ENCODE measurements around the gene SPATA7. TPM values are rescaled to one million over a fixed set of nuclear protein-coding genes. Genes with fewer than 3 reads are reported as not detected.

SPATA7 gene
- total and polyA plus RNA-seq, 4 donors = 23.5 to 44.3 (median 24.3) TPM

DNA sequence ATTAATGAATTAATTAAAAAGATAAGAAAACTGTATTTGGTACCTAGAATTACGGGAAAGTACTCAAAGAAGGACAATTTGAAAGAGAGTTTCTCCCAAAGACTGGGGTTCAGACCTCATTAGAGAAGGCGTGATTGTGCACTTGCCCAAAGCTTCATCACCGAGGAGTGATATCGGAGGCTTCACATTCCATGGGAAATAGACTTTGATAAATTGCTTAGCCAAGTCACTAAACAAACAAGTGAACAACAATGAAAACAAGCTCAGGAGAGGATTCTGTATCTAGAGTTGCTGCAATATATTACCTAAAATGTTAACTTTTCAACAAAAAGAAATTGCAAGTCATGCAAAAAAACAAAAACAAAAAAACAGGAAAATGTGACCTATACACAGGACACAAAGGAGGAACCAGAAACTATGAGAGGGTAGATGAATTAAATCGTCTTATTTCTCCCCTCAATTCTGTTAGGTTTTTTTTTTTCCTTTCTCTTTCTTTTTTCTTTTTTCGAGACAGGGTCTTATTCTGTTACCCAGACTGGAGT is 3.4 kb downstream of the SPATA7 start:
- 100% methylated on average over 1 of the region's 6 CpGs for WGBS (ENCODE audit: insufficient coverage)

DNA sequence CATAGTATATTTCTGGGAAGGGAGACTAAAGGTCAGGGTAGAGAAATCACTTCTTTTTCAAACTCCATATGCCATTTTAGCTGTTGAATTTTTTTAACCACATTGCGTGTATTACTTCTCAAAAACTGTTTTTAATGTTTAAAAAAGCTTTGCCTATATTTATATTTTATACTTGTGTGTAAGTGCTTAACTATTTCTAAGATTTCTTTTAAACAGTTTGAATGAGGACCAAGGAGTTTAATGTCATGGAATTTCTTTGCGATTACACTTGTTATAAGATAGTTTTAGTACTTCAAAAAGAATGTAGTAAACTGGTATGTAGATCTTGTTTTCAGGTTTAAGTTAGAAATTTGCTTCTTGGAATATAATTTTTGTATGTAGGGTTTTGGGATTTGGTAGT is 7.2 kb downstream of the SPATA7 start:
- H3K27ac ChIP-seq (ENCODE audit: low read depth, low read length) = no peak overlapping the region
- H3K27me3 ChIP-seq (ENCODE audit: control insufficient read depth, insufficient read depth, low read length) = no peaks in the 10 kb centered on the region
- H3K4me3 ChIP-seq (ENCODE audit: low read depth, low read length) = no peak overlapping the region
- no CpG with 5 or more reads among the region's 2 CpGs for WGBS (ENCODE audit: insufficient coverage)
- no peaks in the 10 kb centered on the region for H3K9me3 ChIP-seq (ENCODE audit: control insufficient read depth, insufficient read depth, low read length)
- H3K36me3 ChIP-seq (ENCODE audit: control insufficient read depth, insufficient read depth, low read length) = peaks cover 13% of the 10 kb centered on the region
- no peak for DNase-seq (ENCODE audit: low read depth in 4 of 6, low spot score in 6 of 6)
- H3K4me1 ChIP-seq (ENCODE audit: control insufficient read depth, insufficient read depth, low read length) = no peaks in the 10 kb centered on the region

More for the DNA sequence above, 3.4 kb downstream of the SPATA7 start:
- no peak overlapping the region for H3K27ac ChIP-seq (ENCODE audit: low read depth, low read length)
- H3K4me3 ChIP-seq (ENCODE audit: low read depth, low read length) = no peak overlapping the region
- no peaks in the 10 kb centered on the region for H3K9me3 ChIP-seq (ENCODE audit: control insufficient read depth, insufficient read depth, low read length)
- no peaks in the 10 kb centered on the region for H3K27me3 ChIP-seq (ENCODE audit: control insufficient read depth, insufficient read depth, low read length)
- no peaks in the 10 kb centered on the region for H3K36me3 ChIP-seq (ENCODE audit: control insufficient read depth, insufficient read depth, low read length)
- DNase-seq (ENCODE audit: low read depth in 4 of 6, low spot score in 6 of 6) = no peak
- no peaks in the 10 kb centered on the region for H3K4me1 ChIP-seq (ENCODE audit: control insufficient read depth, insufficient read depth, low read length)

DNA sequence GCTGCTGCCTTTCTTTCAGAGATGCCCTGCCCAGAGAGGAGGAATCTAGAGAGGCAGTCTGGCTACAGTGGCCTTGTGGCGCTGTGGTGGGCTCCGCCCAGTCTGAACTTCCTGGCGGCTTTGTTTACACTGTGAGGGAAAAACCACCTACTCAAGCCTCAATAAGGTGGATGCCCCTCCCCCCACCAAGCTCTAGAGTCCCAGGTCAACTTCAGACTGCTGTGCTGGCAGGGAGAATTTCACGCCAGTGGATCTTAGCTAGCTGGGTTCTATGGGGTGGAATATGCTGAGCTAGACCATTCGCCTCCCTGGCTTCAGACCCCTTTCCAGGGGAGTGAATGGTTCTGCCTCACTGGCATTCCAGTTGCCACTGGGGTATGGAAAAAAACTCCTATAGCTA is 25.6 kb downstream of the SPATA7 start:
- Histone ChIP-seq H3K4me3 (ENCODE audit: low read depth, low read length) (no peak overlapping the region), H3K9me3 (ENCODE audit: control insufficient read depth, insufficient read depth, low read length) (peaks cover 9% of the 10 kb centered on the region), H3K36me3 (ENCODE audit: control insufficient read depth, insufficient read depth, low read length) (peaks cover 13% of the 10 kb centered on the region), H3K27me3 (ENCODE audit: control insufficient read depth, insufficient read depth, low read length) (no peaks in the 10 kb centered on the region), H3K4me1 (ENCODE audit: control insufficient read depth, insufficient read depth, low read length) (no peaks in the 10 kb centered on the region), H3K27ac (ENCODE audit: low read depth, low read length) (no peak overlapping the region)
- WGBS (ENCODE audit: insufficient coverage) = 96% methylated on average over 4 of the region's 5 CpGs
- DNase-seq (ENCODE audit: low read depth in 4 of 6, low spot score in 6 of 6) = no peak

DNA sequence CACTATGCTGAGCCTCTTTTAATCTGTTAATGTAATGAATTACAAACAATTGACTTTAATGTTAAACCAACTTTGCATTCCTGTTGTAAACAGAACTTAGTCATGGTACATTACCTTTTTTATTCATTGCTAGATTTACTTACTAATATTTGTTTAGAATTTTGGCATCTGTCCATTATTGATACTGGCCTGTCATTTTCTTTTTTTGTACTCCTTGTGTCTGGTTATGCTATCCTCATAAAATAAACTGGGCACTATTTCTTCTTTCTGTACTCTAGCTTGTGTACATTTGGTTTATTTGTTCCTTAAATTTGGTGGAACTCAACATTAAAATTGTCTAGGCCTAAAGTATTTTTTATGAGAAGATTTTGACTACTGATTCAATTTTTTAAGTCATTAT is 32.1 kb downstream of the SPATA7 start:
- no peak overlapping the region for H3K4me3 ChIP-seq (ENCODE audit: low read depth, low read length)
- DNase-seq (ENCODE audit: low read depth in 4 of 6, low spot score in 6 of 6) = no peak
- no peaks in the 10 kb centered on the region for H3K27me3 ChIP-seq (ENCODE audit: control insufficient read depth, insufficient read depth, low read length)
- H3K4me1 ChIP-seq (ENCODE audit: control insufficient read depth, insufficient read depth, low read length) = no peaks in the 10 kb centered on the region
- peaks cover 16% of the 10 kb centered on the region for H3K9me3 ChIP-seq (ENCODE audit: control insufficient read depth, insufficient read depth, low read length)
- H3K36me3 ChIP-seq (ENCODE audit: control insufficient read depth, insufficient read depth, low read length) = peaks cover 10% of the 10 kb centered on the region
- no peak overlapping the region for H3K27ac ChIP-seq (ENCODE audit: low read depth, low read length)

DNA sequence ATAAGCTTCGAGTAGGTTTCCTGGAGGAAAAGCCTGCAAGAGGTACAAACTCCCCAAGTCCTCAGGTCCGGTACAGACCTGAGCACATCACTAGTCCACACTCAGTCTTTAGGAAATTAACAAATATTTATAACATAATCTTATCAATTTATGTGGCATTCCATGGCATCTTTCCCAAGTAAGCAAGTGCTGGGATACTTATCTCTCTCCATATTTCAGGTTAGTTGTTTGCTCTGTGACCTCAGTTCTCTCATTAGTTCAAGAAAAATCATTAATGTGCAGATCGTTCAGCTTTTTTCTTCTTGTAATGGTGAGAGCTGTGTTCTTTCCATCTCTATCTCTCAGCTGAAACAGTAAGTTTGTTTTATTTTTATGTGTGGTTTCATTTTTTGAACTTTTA is 34.7 kb downstream of the SPATA7 start:
- no CpG with 5 or more reads among the region's 3 CpGs for WGBS (ENCODE audit: insufficient coverage)

DNA sequence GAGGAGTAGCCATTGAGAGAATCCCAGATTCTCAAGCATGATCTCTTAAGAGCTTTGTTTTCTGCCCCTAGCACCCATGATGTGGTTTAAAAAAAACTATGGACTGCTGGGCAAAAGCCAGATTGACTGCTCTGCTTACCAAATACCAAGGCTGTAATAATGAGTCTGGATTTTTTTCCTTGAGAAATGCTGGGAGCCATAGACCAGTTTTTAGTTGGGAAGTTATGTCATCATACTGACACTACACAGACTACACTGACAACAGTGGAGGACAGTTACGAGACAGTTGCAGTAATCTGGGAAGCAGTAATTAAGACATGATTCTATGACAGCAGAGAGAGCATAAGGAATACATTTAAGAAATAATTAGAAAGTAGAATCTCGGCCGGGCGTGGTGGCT is 35.8 kb downstream of the SPATA7 start:
- H3K9me3 ChIP-seq (ENCODE audit: control insufficient read depth, insufficient read depth, low read length) = peaks cover 6% of the 10 kb centered on the region
- WGBS (ENCODE audit: insufficient coverage) = 96% methylated on average over 3 of the region's 4 CpGs
- no peak overlapping the region for H3K4me3 ChIP-seq (ENCODE audit: low read depth, low read length)
- H3K27ac ChIP-seq (ENCODE audit: low read depth, low read length) = no peak overlapping the region
- DNase-seq (ENCODE audit: low read depth in 4 of 6, low spot score in 6 of 6) = no peak
- peaks cover 7% of the 10 kb centered on the region for H3K36me3 ChIP-seq (ENCODE audit: control insufficient read depth, insufficient read depth, low read length)
- H3K4me1 ChIP-seq (ENCODE audit: control insufficient read depth, insufficient read depth, low read length) = no peaks in the 10 kb centered on the region
- no peaks in the 10 kb centered on the region for H3K27me3 ChIP-seq (ENCODE audit: control insufficient read depth, insufficient read depth, low read length)

More for the DNA sequence above, 34.7 kb downstream of the SPATA7 start:
- no peak for DNase-seq (ENCODE audit: low read depth in 4 of 6, low spot score in 6 of 6)
- H3K36me3 ChIP-seq (ENCODE audit: control insufficient read depth, insufficient read depth, low read length) = peaks cover 10% of the 10 kb centered on the region
- no peaks in the 10 kb centered on the region for H3K4me1 ChIP-seq (ENCODE audit: control insufficient read depth, insufficient read depth, low read length)
- H3K27me3 ChIP-seq (ENCODE audit: control insufficient read depth, insufficient read depth, low read length) = no peaks in the 10 kb centered on the region
- no peak overlapping the region for H3K4me3 ChIP-seq (ENCODE audit: low read depth, low read length)
- no peak overlapping the region for H3K27ac ChIP-seq (ENCODE audit: low read depth, low read length)
- peaks cover 11% of the 10 kb centered on the region for H3K9me3 ChIP-seq (ENCODE audit: control insufficient read depth, insufficient read depth, low read length)

DNA sequence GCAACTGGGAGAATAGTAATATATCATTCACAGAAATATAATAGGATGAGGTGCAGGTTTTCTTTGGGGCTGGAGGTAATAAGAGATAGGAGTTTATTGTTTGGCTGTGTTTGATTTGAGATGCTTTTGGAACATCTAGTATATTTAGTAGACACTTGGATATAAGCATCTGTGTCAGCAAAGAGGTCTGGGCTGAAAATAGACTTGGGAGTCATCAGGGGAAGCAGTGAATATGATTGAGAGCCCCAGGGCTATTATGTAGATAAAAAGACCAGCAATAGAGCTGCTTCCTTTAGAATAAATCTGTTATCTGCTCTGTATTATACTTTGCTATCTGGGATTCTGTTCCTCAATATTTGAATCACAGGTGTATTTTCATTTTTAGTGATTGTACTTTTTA is 36.6 kb downstream of the SPATA7 start:
- H3K27me3 ChIP-seq (ENCODE audit: control insufficient read depth, insufficient read depth, low read length) = no peaks in the 10 kb centered on the region
- peak in 1 of 6 donors; percentile 37 for DNase-seq (ENCODE audit: low read depth in 4 of 6, low spot score in 6 of 6)
- H3K9me3 ChIP-seq (ENCODE audit: control insufficient read depth, insufficient read depth, low read length) = peaks cover 6% of the 10 kb centered on the region
- H3K36me3 ChIP-seq (ENCODE audit: control insufficient read depth, insufficient read depth, low read length) = peaks cover 7% of the 10 kb centered on the region
- H3K27ac ChIP-seq (ENCODE audit: low read depth, low read length) = no peak overlapping the region
- H3K4me3 ChIP-seq (ENCODE audit: low read depth, low read length) = no peak overlapping the region
- no peaks in the 10 kb centered on the region for H3K4me1 ChIP-seq (ENCODE audit: control insufficient read depth, insufficient read depth, low read length)

DNA sequence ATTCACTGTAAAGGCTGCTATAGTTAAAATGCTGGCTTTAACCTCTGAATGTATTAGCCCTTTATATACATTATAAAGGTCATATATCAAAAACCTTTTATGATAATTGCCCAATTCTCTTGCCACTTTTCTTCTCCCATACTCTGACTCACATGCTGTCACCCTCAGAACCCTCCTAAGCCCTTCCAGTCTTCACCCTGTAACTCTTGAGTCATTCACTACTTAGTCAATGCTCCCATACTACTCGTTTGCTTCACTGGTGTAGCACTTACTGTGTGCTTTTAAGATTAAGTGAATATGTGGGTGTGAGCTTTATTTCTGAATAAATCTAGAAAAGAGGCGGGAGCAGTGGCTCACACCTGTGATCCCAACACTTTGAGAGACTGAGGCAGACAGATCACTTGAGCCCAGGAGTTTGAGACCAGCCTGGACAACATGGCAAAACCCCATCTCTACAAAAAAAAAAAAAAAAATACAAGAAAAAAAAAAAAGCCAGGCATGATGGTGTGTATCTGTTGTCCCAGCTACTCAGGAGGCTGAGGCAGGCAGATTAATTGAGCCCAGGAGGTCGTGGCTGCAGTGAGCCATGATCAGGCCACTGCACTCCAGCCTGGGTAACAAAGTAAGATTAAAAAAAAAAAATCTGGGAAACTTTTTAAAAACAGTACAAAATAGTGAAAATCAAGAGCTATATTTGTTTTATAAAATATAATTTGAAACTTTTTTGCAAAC is 37.6 kb downstream of the SPATA7 start:
- no peak for DNase-seq (ENCODE audit: low read depth in 4 of 6, low spot score in 6 of 6)
- H3K4me3 ChIP-seq (ENCODE audit: low read depth, low read length) = no peak overlapping the region
- WGBS (ENCODE audit: insufficient coverage) = no CpG with 5 or more reads among the region's 3 CpGs
- no peak overlapping the region for H3K27ac ChIP-seq (ENCODE audit: low read depth, low read length)
- H3K36me3 ChIP-seq (ENCODE audit: control insufficient read depth, insufficient read depth, low read length) = peaks cover 2% of the 10 kb centered on the region
- no peaks in the 10 kb centered on the region for H3K4me1 ChIP-seq (ENCODE audit: control insufficient read depth, insufficient read depth, low read length)
- H3K27me3 ChIP-seq (ENCODE audit: control insufficient read depth, insufficient read depth, low read length) = no peaks in the 10 kb centered on the region
- no peaks in the 10 kb centered on the region for H3K9me3 ChIP-seq (ENCODE audit: control insufficient read depth, insufficient read depth, low read length)

DNA sequence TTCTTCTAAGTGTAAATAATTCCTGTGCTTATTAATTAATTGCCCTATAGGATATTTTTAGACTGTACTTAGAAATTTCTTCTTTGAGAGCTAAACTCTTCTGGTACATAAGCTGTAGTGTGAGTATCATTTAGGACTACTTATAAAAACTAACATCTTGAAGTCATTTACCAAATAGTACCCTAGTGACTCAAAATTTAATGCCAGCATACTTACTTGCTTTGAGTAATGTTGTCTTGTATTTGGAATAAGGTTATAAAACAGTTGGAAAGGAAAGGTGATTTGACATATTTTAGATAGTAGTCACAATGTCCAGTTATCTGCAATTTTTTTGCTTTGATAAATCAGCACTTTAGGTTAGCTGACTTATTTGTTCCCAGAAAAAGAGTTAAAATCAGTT is 39.1 kb downstream of the SPATA7 start:
- Histone ChIP-seq H3K27me3 (ENCODE audit: control insufficient read depth, insufficient read depth, low read length) (no peaks in the 10 kb centered on the region), H3K27ac (ENCODE audit: low read depth, low read length) (no peak overlapping the region), H3K9me3 (ENCODE audit: control insufficient read depth, insufficient read depth, low read length) (no peaks in the 10 kb centered on the region), H3K36me3 (ENCODE audit: control insufficient read depth, insufficient read depth, low read length) (no peaks in the 10 kb centered on the region), H3K4me1 (ENCODE audit: control insufficient read depth, insufficient read depth, low read length) (no peaks in the 10 kb centered on the region), H3K4me3 (ENCODE audit: low read depth, low read length) (no peak overlapping the region)
- no peak for DNase-seq (ENCODE audit: low read depth in 4 of 6, low spot score in 6 of 6)

DNA sequence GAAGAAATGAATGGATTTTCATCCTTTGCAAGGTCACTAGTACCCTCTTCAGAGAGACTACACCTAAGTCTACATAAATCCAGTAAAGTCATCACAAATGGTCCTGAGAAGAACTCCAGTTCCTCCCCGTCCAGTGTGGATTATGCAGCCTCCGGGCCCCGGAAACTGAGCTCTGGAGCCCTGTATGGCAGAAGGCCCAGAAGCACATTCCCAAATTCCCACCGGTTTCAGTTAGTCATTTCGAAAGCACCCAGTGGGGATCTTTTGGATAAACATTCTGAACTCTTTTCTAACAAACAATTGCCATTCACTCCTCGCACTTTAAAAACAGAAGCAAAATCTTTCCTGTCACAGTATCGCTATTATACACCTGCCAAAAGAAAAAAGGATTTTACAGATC is 40.8 kb downstream of the SPATA7 start:
- Histone ChIP-seq H3K27ac (ENCODE audit: low read depth, low read length) (no peak overlapping the region), H3K4me3 (ENCODE audit: low read depth, low read length) (no peak overlapping the region), H3K36me3 (ENCODE audit: control insufficient read depth, insufficient read depth, low read length) (no peaks in the 10 kb centered on the region), H3K4me1 (ENCODE audit: control insufficient read depth, insufficient read depth, low read length) (no peaks in the 10 kb centered on the region), H3K9me3 (ENCODE audit: control insufficient read depth, insufficient read depth, low read length) (no peaks in the 10 kb centered on the region), H3K27me3 (ENCODE audit: control insufficient read depth, insufficient read depth, low read length) (no peaks in the 10 kb centered on the region)
- 58% methylated on average over 5 of the region's 7 CpGs for WGBS (ENCODE audit: insufficient coverage)
- peak in 1 of 6 donors; percentile 3 for DNase-seq (ENCODE audit: low read depth in 4 of 6, low spot score in 6 of 6)

All from spinal cord (tissue), 10 donors.